ENCODE measurements around the gene ODF4.

Gene ODF4

GRCh38 chr17:8332688-8333087 is 7.0 kb upstream of the ODF4 start:
- H4K20me1 ChIP-seq (ENCODE audit: control insufficient read depth, insufficient read depth, low read depth, low read length) = no peaks in the 10 kb centered on the region
- H3K4me1 ChIP-seq (ENCODE audit: control insufficient read depth, low read length) = no peaks in the 10 kb centered on the region
- H3K27me3 ChIP-seq (ENCODE audit: control insufficient read depth, low read length) = no peaks in the 10 kb centered on the region
- no peak overlapping the region for H3K4me2 ChIP-seq (ENCODE audit: low read length)
- TF ChIP-seq EZH2phosphoT487 (IDR thresholded peaks at IDR 0.05; ENCODE audit: borderline replicate concordance, low read length) = no peak
- TF ChIP-seq CTCF (IDR thresholded peaks at IDR 0.05; ENCODE audit: low read depth, low read length, poor library complexity, severe bottlenecking) = no peak
- H3F3A ChIP-seq (ENCODE audit: control insufficient read depth, insufficient read depth) = no peaks in the 10 kb centered on the region
- H3K4me3 ChIP-seq (ENCODE audit: low read length) = no peak overlapping the region
- H3K9me3 ChIP-seq (ENCODE audit: control insufficient read depth, insufficient read depth, low read length) = no peaks in the 10 kb centered on the region
- no peaks in the 10 kb centered on the region for H3K79me2 ChIP-seq (ENCODE audit: control insufficient read depth, low read length)
- H3K36me3 ChIP-seq (ENCODE audit: control insufficient read depth, low read length) = no peaks in the 10 kb centered on the region
- no peak overlapping the region for H3K27ac ChIP-seq (ENCODE audit: low read depth, low read length)
- no peaks in the 10 kb centered on the region for H3K9me2 ChIP-seq (replicated peaks; ENCODE audit: control insufficient read depth, low read length)

- H3K4me1 ChIP-seq (ENCODE audit: control insufficient read depth, low read length) = no peaks in the 10 kb centered on the region
- H3F3A ChIP-seq (ENCODE audit: control insufficient read depth, insufficient read depth) = no peaks in the 10 kb centered on the region
- H3K36me3 ChIP-seq (ENCODE audit: control insufficient read depth, low read length) = no peaks in the 10 kb centered on the region
- H3K9me2 ChIP-seq (replicated peaks; ENCODE audit: control insufficient read depth, low read length) = no peaks in the 10 kb centered on the region
- H3K79me2 ChIP-seq (ENCODE audit: control insufficient read depth, low read length) = no peaks in the 10 kb centered on the region
- no peak for TF ChIP-seq CTCF (IDR thresholded peaks at IDR 0.05; ENCODE audit: low read depth, low read length, poor library complexity, severe bottlenecking)
- TF ChIP-seq EZH2phosphoT487 (IDR thresholded peaks at IDR 0.05; ENCODE audit: borderline replicate concordance, low read length) = no peak
- H3K4me2 ChIP-seq (ENCODE audit: low read length) = no peak overlapping the region
- no peak overlapping the region for H3K27ac ChIP-seq (ENCODE audit: low read depth, low read length)
- no peaks in the 10 kb centered on the region for H3K9me3 ChIP-seq (ENCODE audit: control insufficient read depth, insufficient read depth, low read length)
- no peak overlapping the region for H3K4me3 ChIP-seq (ENCODE audit: low read length)
- H3K27me3 ChIP-seq (ENCODE audit: control insufficient read depth, low read length) = peaks cover 2% of the 10 kb centered on the region; the same call in 1 of the 2 replicates
- no peaks in the 10 kb centered on the region for H4K20me1 ChIP-seq (ENCODE audit: control insufficient read depth, insufficient read depth, low read depth, low read length)
These were observed 6.4 kb upstream of the ODF4 start for GRCh38 chr17:8333281-8333680.

GRCh38 chr17:8337802-8338752 is 1.6 kb upstream of the ODF4 start:
- Histone ChIP-seq H3K9me3 (ENCODE audit: control insufficient read depth, insufficient read depth, low read length) (no peaks in the 10 kb centered on the region), H3K4me2 (ENCODE audit: low read length) (no peak overlapping the region), H3K4me1 (ENCODE audit: control insufficient read depth, low read length) (no peaks in the 10 kb centered on the region), H3K9me2 (replicated peaks; ENCODE audit: control insufficient read depth, low read length) (no peaks in the 10 kb centered on the region), H3K79me2 (ENCODE audit: control insufficient read depth, low read length) (no peaks in the 10 kb centered on the region), H3F3A (ENCODE audit: control insufficient read depth, insufficient read depth) (no peaks in the 10 kb centered on the region), H3K27ac (ENCODE audit: low read depth, low read length) (no peak overlapping the region), H3K4me3 (ENCODE audit: low read length) (no peak overlapping the region), H4K20me1 (ENCODE audit: control insufficient read depth, insufficient read depth, low read depth, low read length) (no peaks in the 10 kb centered on the region), H3K27me3 (ENCODE audit: control insufficient read depth, low read length) (peaks cover 7% of the 10 kb centered on the region; the same call in 1 of the 2 replicates), H3K36me3 (ENCODE audit: control insufficient read depth, low read length) (no peaks in the 10 kb centered on the region)
- no peak for TF ChIP-seq CTCF (IDR thresholded peaks at IDR 0.05; ENCODE audit: low read depth, low read length, poor library complexity, severe bottlenecking)
- TF ChIP-seq EZH2phosphoT487 (IDR thresholded peaks at IDR 0.05; ENCODE audit: borderline replicate concordance, low read length) = no peak
